Gastrocnemius medialis (tissue), 4 donors: ENCODE measurements around the gene TMEM169. TPM values are rescaled to one million over a fixed set of nuclear protein-coding genes. Genes with fewer than 3 reads are reported as not detected.
"Not testable (repeated sequence)": the region's sequence is repeated elsewhere in the genome, so short reads cannot be mapped to it uniquely, and the experiment has no call there.

Experiments used
- ATAC-seq, 2 donors: fragments of 150-250 bp; one replicate each; pipeline ENCODE4 v1.9.1; 2016
- DNase-seq, 2 donors: peaks; one replicate each; pipeline ENCODE4 v3.0.0-alpha.2; 2019
- H3K27ac ChIP-seq, 4 donors: fragments of 200-600 bp; sonication (generic); 1 replicate in 1 of 4; 2 replicates in 3 of 4; pipeline ENCODE4 v1.5.1; 2016 to 2018; ENCODE audit warnings: mild to moderate bottlenecking in 2 of 4, moderate library complexity in 1 of 4
- H3K27me3 ChIP-seq, 3 donors: fragments of 200-600 bp; sonication (generic) in 2 of 3; 1 replicate in 1 of 3; 2 replicates in 2 of 3; pipeline versions ENCODE4 v1.5.1 to v1.6.0; 2016 to 2019; ENCODE audit warnings: mild to moderate bottlenecking in 1 of 3, moderate library complexity in 1 of 3
- H3K36me3 ChIP-seq, 2 donors: fragments of 200-600 bp; sonication (generic) in 1 of 2; one replicate each; pipeline ENCODE4 v1.5.1; 2017 to 2018
- H3K4me1 ChIP-seq, 2 donors: fragments of 200-600 bp; sonication (generic) in 1 of 2; one replicate each; pipeline ENCODE4 v1.5.1; 2016 to 2017; ENCODE audit warnings: mild to moderate bottlenecking in 2 of 2
- H3K4me3 ChIP-seq, 4 donors: fragments of 200-600 bp; sonication (generic) in 3 of 4; 1 replicate in 1 of 4; 2 replicates in 3 of 4; pipeline ENCODE4 v1.5.1; 2016 to 2019; ENCODE audit warnings: mild to moderate bottlenecking in 2 of 4
- H3K9me3 ChIP-seq, 3 donors: fragments of 200-600 bp; sonication (generic) in 2 of 3; 1 replicate in 1 of 3; 2 replicates in 2 of 3; pipeline ENCODE4 v1.5.1; 2016 to 2019
- POLR2A ChIP-seq, 2 donors: fragments of 450-650 bp; IDR thresholded peaks; one replicate each; pipeline ENCODE4 v1.6.1; 2017; ENCODE audit warnings: antibody characterized with exemption in 2 of 2, mild to moderate bottlenecking in 2 of 2, moderate library complexity in 2 of 2
- in situ Hi-C, 4 donors: fragments of 200-750 bp; cut with MboI; loops; one replicate each; pipeline versions ENCODE4 v1.15.0 to v1.8.0; 2017; ENCODE audit warnings: low sequenced_read_pairs in 4 of 4
- intact Hi-C: fragments of 100-400 bp; cut with DNase I; formaldehyde crosslinking; loops from one replicate; pipeline ENCODE4 v1.15.1; 2023; ENCODE audit warnings: low total_unique reads
- total RNA-seq, 4 donors: library from RNA; depleted of rRNA; stranded (reverse); fragments of >200 nt; gene quantifications; one replicate each; pipeline versions ENCODE4 v1.1.0 to v1.2.3, GENCODE V29; 2016
- TF ChIP-seq, protein P1 (sequence below), 5 experiments: fragments of 450-650 bp in 3 of 5; fragments of 200-600 bp in 2 of 5; sonication (generic) in 2 of 5; IDR thresholded peaks in 4 of 5; conservative IDR thresholded peaks in 1 of 5; 1 replicate in 4 of 5; 2 replicates in 1 of 5; pipeline ENCODE4 v1.5.1; 2016 to 2019; ENCODE audit warnings: antibody characterized with exemption in 5 of 5, mild to moderate bottlenecking in 3 of 5, moderate library complexity in 3 of 5

The TMEM169 gene
- total RNA-seq, 4 donors from 2014 or later, result not detected

DNA sequence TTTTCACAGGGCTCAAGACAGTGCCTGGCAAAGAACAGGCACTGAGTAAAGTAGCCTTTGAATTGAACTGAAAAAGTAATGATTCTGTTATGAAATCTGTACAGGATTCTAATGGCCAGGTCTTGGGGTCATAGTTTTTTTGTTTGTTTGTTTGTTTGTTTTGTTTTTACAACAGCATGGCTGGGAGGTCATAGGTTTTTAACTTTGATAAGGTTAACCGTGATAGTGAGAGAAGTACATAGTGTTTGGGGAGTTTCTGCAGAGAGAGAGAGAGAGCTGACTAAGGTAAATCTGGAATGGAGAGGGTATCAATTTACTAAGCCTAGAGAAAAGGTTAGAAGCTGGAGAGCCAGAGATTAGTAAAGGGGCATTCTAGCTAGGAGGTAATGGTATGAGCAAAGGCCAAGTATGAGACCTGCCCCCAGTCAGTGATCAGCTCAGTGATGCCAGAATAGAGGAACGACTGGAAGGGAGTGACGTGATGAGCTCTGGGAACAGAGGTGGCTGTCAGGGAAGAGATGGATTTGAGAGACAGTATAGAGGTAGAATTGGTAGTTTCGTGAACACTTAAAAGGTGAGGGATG is 53.3 kb downstream of the TMEM169 start:
- DNase-seq (no peak), ATAC-seq (no peak)
- Histone ChIP-seq H3K27ac (no peak overlapping the region), H3K9me3 (no peaks in the 10 kb centered on the region), H3K4me1 (no peaks in the 10 kb centered on the region), H3K36me3 (peaks cover 3 to 91% of the 10 kb centered on the region in 2 donors), H3K4me3 (no peak overlapping the region), H3K27me3 (no peaks in the 10 kb centered on the region)
- in situ Hi-C loops (no loop called here), intact Hi-C loops (no loop called here)
- no peak for TF ChIP-seq POLR2A (IDR thresholded peaks at IDR 0.05)
- TF ChIP-seq, protein P1, sequence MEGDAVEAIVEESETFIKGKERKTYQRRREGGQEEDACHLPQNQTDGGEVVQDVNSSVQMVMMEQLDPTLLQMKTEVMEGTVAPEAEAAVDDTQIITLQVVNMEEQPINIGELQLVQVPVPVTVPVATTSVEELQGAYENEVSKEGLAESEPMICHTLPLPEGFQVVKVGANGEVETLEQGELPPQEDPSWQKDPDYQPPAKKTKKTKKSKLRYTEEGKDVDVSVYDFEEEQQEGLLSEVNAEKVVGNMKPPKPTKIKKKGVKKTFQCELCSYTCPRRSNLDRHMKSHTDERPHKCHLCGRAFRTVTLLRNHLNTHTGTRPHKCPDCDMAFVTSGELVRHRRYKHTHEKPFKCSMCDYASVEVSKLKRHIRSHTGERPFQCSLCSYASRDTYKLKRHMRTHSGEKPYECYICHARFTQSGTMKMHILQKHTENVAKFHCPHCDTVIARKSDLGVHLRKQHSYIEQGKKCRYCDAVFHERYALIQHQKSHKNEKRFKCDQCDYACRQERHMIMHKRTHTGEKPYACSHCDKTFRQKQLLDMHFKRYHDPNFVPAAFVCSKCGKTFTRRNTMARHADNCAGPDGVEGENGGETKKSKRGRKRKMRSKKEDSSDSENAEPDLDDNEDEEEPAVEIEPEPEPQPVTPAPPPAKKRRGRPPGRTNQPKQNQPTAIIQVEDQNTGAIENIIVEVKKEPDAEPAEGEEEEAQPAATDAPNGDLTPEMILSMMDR (IDR thresholded peaks at IDR 0.05 in 4 of 5, conservative IDR thresholded peaks at IDR 0.05 in 1 of 5), result no peak

DNA sequence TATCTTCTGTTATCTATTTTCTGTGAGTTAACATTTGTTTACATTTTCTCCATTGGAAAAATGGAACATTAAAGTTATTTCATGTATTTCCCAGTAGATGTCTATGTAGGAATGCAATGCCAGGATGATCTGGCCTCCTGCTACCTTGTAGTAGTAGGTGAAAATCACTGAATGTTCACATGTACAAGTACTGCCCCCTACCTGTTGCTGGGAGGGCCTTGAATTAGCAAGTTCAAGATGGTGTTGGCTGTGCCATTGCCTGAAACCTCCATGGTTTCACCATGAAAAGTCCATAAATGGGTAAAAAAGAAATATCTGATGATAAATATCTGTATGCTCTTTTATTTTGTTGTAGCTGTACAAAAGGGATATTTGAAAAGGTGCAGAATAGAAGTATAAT is 58.2 kb downstream of the TMEM169 start:
- no peaks in the 10 kb centered on the region for H3K9me3 ChIP-seq
- H3K36me3 ChIP-seq, result peaks cover 3 to 94% of the 10 kb centered on the region in 2 donors
- ATAC-seq, result no peak
- H3K4me3 ChIP-seq, result no peak overlapping the region
- no peak for DNase-seq
- intact Hi-C loops (no loop called here), in situ Hi-C loops (no loop called here)
- no peaks in the 10 kb centered on the region for H3K4me1 ChIP-seq
- TF ChIP-seq POLR2A (IDR thresholded peaks at IDR 0.05), result no peak
- TF ChIP-seq, protein P1 (IDR thresholded peaks at IDR 0.05 in 4 of 5, conservative IDR thresholded peaks at IDR 0.05 in 1 of 5), result peak in 1 of 5 experiments; percentile 28
- H3K27ac ChIP-seq, result no peak overlapping the region
- H3K27me3 ChIP-seq, result no peaks in the 10 kb centered on the region

DNA sequence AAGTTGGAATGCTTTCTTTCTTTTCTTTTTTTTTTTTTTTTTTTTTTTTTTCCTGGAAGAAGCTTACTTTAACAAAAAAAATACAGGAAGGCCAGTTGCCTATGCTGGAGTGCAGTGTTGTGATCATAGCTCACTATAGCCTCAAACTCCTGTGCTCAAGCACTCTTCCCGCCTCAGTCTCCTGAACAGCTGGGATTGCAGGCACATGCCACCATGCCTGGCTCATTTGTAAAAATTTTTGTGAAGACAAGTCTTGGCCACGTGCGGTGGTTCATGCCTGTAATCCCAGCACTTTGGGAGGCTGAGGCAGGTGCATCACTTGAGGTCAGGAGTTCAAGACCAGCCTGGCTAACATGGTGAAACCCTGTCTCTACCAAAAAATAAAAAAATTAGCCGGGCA is 59.8 kb downstream of the TMEM169 start:
- H3K27ac ChIP-seq, H3K4me1 ChIP-seq, intact Hi-C loops, H3K27me3 ChIP-seq, ATAC-seq, H3K4me3 ChIP-seq, in situ Hi-C loops, H3K9me3 ChIP-seq, DNase-seq: not testable (repeated sequence)
- peaks cover 3 to 88% of the 10 kb centered on the region in 2 donors for H3K36me3 ChIP-seq

DNA sequence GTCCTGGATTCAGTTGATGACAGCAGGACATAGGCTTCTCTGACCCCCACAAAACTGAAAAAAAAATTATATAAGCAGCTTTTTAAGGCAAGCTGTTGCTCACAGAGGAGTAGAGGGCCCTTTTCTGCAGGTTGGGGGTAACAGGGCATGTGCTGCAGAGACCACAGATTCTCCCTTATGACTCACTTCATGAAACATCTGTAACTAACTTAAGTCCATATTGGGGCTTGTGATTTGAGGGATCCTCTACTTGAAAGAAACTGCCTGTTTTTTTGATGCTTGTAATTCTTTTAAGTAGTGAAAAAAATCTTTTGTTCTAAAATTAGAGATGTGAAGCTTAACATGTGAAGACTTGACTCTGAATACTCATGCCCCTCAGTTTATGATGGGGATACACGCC is 60.8 kb downstream of the TMEM169 start:
- DNase-seq (no peak), ATAC-seq (no peak)
- H3K27ac ChIP-seq, result no peak overlapping the region
- no peak overlapping the region for H3K4me3 ChIP-seq
- H3K9me3 ChIP-seq, result no peaks in the 10 kb centered on the region
- TF ChIP-seq POLR2A (IDR thresholded peaks at IDR 0.05), result no peak
- TF ChIP-seq, protein P1 (IDR thresholded peaks at IDR 0.05 in 4 of 5, conservative IDR thresholded peaks at IDR 0.05 in 1 of 5), result no peak
- intact Hi-C loops (no loop called here), in situ Hi-C loops (no loop called here)
- peaks cover 0 to 5% of the 10 kb centered on the region in 2 donors for H3K4me1 ChIP-seq
- peaks cover 0 to 78% of the 10 kb centered on the region in 2 donors for H3K36me3 ChIP-seq
- H3K27me3 ChIP-seq, result no peaks in the 10 kb centered on the region

DNA sequence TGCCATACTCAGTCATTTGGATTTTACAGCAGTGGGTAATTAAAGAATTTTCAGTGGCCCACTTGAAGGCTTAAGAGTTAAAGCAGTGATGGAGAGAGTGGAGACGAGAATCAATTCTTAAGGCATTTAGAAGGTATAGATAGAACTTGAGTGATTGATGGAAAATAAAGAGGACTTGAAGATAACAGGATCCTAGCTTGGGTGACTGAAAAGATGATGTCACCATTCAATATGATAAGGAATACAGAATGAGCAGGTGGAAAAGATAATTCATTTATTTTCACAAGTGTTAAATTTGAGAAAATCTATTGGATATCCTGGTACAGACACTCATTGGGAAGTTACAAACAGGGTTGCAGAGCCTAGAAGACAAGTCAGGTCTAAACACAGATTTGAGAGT is 62.7 kb downstream of the TMEM169 start:
- TF ChIP-seq, protein P1 (IDR thresholded peaks at IDR 0.05 in 4 of 5, conservative IDR thresholded peaks at IDR 0.05 in 1 of 5), result no peak
- TF ChIP-seq POLR2A (IDR thresholded peaks at IDR 0.05), result no peak
- peaks cover 0 to 5% of the 10 kb centered on the region in 2 donors for H3K4me1 ChIP-seq
- no peaks in the 10 kb centered on the region for H3K9me3 ChIP-seq
- in situ Hi-C loops (no loop called here), intact Hi-C loops (no loop called here)
- DNase-seq (no peak), ATAC-seq (no peak)
- peaks cover 2 to 76% of the 10 kb centered on the region in 2 donors for H3K36me3 ChIP-seq
- H3K4me3 ChIP-seq, result no peak overlapping the region
- H3K27me3 ChIP-seq, result no peaks in the 10 kb centered on the region
- H3K27ac ChIP-seq, result no peak overlapping the region
